Testis (tissue), 2 donors: ENCODE measurements around the gene NOS1AP.

Source experiments
- CTCF ChIP-seq, 3 experiments: fragments of 450-650 bp in 2 of 3; fragments of 200-600 bp in 1 of 3; sonication (generic) in 1 of 3; IDR thresholded peaks; one replicate each; pipeline ENCODE4 v1.5.1; 2016 to 2019; ENCODE audit warnings: antibody characterized with exemption in 3 of 3, mild to moderate bottlenecking in 2 of 3, moderate library complexity in 1 of 3
- POLR2A ChIP-seq: fragments of 450-650 bp; IDR thresholded peaks from one replicate; pipeline ENCODE4 v1.6.1; 2017; ENCODE audit warnings: antibody characterized with exemption, mild to moderate bottlenecking, moderate library complexity

GRCh38 chr1:162182090-162182489 lies 112.6 kb downstream of the NOS1AP start:
- TF ChIP-seq POLR2A (no peak), CTCF (IDR thresholded peaks at IDR 0.05) (no peak)
